ENCODE results near the gene CD59. TPM values are rescaled to one million over a fixed set of nuclear protein-coding genes. Genes with fewer than 3 reads are reported as not detected.

The CD59 gene
- total and polyA plus RNA-seq, 2 of the 13 experiments (the other 11 are each of a cell fraction or from before 2014, with no cell fraction given), result 127 to 289 TPM

- TF ChIP-seq RORA (CRISPR knock-in tag; IDR thresholded peaks at IDR 0.05) (no peak), POLR2AphosphoS2 (IDR thresholded peaks at IDR 0.05; ENCODE audit: low read depth, low read length) (no peak), ZNF710 (CRISPR knock-in tag; IDR thresholded peaks at IDR 0.05; ENCODE audit: borderline replicate concordance) (0 out of 2 replicates have a peak, but pooled peaks have one; percentile 55), RFX1 (IDR thresholded peaks at IDR 0.05) (peak; percentile 71), ZNF30 (CRISPR knock-in tag; IDR thresholded peaks at IDR 0.05) (no peak), XRCC5 (optimal IDR thresholded peaks at IDR 0.05; ENCODE audit: low read length) (no peak), CERS6 (CRISPR knock-in tag; IDR thresholded peaks at IDR 0.05) (no peak), ZBTB40 (IDR thresholded peaks at IDR 0.05) (no peak), ZBTB40 (CRISPR knock-in tag; IDR thresholded peaks at IDR 0.05) (no peak), NCOA2 (CRISPR knock-in tag; IDR thresholded peaks at IDR 0.05) (peak; percentile 95), CREB1 (IDR thresholded peaks at IDR 0.05) (no peak), CREB1 (CRISPR knock-in tag; IDR thresholded peaks at IDR 0.05) (peak; percentile 79), PAWR (CRISPR knock-in tag; IDR thresholded peaks at IDR 0.05; ENCODE audit: borderline replicate concordance) (no peak), ZNF253 (CRISPR knock-in tag; IDR thresholded peaks at IDR 0.05; ENCODE audit: borderline replicate concordance) (no peak), BORCS8-MEF2B (CRISPR knock-in tag; IDR thresholded peaks at IDR 0.05) (peak; percentile 87), SP5 (CRISPR knock-in tag; IDR thresholded peaks at IDR 0.05; ENCODE audit: borderline replicate concordance, low read depth) (peak; percentile 83), MYPOP (CRISPR knock-in tag; IDR thresholded peaks at IDR 0.05) (peak; percentile 70; the same call in 1 of the 2 replicates), NFE2 (CRISPR knock-in tag; IDR thresholded peaks at IDR 0.05) (peak; percentile 59; the same call in 1 of the 2 replicates)
Measured at GRCh38 chr11:33699515-33700062, 36.6 kb downstream of the CD59 start (continued).

All from HepG2 (cell line).